HG03095 (cell line): ENCODE measurements around the gene CA10.

Experiments
- ATAC-seq: cut with Tn5 transposase; IDR thresholded peaks from one replicate; pipeline ENCODE4 v1.9.1; 2021; ENCODE audit warnings: moderate library complexity; ENCODE audit not compliant: unreplicated experiment

The CA10 gene

DNA sequence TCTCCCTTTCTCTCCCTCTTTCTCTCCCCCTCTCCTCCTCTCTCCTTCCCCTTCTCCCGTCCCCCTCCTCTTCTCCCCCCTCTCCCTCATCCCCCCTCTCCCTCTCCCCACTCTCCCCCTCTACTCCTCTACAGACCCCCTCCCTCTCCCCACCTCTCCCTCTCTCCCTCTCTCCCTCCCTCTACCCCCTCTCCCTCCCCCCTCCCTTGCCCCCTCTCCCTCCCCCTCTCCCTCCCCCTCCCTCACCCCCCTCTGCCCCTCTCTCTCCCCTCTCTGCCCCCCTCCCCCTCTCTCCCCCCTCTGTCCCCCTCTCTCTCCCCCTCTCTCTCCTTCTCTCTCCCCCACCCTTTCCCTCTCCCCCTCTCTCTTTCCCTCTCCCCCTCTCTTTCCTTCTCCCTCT, 545.3 kb downstream of the CA10 start:
- ATAC-seq = no peak

DNA sequence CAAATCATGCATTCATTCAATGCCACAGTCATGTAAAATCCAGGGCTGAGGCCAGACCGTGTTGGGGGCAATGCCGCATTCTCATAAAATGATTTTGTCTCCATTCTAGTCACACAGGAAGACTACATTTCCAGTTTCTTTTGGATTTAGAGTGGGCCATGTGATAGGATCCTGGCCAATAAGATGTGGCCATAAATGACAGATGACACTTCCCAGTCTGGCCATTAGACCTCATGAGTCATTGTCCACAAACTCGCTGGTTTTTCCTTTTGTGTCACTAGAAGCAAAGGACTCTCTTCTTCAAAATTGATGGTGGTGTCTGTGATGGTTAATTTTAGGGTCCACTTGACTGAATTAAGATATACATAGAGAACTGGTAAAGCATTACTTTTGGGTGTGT, 545.8 kb downstream of the CA10 start:
- ATAC-seq = no peak

DNA sequence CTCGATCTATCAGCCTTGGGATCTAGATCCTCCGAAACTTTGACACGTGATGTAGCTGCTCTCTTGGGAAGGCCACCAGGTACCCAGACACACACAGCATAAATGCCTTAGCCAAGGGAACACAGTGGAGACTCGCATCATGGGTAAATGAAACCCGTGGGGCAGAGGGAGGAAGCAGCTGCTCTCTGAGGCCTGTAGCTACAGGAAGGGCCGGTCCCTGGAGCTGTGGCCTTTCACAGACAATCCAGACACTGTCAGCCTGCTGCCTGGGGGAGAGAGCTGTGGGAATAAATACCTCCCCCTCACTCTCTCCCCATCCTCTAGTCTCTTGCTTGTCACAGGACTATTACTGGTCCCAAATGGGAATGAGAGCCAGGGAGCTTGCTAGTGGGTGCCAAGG, 546.9 kb downstream of the CA10 start:
- no peak for ATAC-seq

DNA sequence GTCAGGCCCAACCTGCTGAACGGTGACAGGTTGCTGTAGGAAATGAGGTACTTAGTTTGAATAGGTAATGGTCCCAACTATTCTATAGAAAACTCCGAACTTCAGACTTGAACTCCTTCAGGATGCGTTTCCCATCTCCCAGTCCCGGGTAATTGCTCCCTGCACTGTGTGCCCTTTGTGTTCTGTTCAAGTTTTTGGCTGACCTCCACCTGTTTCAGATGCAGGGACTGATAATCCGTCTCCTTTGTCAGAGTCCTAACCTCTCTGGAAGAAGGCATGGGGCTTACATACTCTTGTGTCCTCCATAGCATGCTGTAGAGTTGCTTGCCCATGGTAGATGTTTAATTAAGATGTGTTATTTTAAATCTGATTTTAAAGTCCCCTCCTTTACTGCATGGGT, 547.7 kb downstream of the CA10 start:
- ATAC-seq = no peak

DNA sequence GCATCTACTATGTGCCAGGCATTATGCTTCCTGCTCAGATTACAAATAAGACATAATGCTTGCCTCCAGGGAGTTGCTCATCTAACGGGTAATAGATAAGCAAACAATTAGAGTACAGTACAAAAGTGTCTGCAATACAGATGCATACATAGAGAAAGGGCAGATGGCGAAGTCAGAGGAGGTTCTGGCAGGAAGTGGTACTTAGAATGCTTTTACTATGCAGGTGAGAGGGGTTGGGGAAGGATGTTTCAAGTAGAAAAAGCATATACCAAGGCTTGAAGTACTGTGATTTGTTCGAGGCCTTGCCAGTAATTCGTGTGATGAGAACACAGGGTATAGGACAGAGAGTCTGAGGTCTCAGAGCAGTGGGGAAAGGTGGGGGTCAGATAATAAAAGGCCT, 548.4 kb downstream of the CA10 start:
- ATAC-seq = no peak

DNA sequence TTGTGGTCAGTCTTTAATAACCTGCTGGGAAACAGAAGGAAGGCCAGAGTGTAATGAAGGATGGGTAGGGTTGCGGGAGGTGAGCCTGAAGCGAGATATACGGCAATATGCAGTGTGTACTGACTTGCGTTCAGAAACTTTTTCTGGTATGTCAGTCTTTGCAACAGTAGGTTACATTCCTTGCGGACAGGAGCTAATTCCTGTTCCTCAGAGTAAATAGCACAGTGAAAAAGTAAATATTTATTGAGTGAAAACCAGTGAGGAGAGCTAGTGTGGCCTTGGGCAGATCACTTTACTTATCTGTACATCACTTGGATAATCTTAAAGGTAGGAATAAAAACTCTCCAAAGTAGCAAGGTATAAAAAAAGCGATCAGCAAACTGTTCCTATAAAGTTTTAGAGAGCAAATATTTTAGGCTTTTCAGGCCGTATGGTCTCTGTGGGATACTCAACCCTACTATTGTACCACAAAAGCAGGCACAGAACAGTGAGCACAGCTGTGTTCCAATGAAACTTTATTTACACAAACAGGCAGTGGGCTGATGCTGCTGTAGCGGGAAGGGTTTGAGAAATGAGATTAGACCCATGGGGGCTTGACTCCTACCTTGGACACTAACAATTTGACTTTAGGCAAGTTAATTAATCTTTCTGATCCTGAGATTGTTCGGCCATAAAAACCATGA, 550.1 kb downstream of the CA10 start:
- ATAC-seq = no peak

DNA sequence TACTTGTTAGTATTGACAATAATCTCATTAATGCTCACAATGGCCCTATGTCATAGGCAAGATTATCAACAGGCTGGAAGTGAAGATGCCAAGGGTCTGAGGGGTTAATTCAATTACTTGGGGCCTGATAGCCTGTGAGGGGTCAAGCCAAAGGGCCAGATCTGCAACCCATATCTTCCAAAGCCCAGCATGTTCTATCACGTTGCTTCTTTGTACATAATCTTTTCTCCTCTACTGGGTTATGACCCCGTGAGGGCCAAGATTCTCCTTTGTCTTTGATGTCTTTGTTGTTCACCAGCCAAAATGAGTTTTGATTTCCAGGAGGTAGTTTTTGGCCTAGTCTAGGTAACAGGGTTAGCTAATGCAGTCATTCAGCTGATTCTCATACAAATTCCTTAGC, 551.0 kb downstream of the CA10 start:
- ATAC-seq = no peak

DNA sequence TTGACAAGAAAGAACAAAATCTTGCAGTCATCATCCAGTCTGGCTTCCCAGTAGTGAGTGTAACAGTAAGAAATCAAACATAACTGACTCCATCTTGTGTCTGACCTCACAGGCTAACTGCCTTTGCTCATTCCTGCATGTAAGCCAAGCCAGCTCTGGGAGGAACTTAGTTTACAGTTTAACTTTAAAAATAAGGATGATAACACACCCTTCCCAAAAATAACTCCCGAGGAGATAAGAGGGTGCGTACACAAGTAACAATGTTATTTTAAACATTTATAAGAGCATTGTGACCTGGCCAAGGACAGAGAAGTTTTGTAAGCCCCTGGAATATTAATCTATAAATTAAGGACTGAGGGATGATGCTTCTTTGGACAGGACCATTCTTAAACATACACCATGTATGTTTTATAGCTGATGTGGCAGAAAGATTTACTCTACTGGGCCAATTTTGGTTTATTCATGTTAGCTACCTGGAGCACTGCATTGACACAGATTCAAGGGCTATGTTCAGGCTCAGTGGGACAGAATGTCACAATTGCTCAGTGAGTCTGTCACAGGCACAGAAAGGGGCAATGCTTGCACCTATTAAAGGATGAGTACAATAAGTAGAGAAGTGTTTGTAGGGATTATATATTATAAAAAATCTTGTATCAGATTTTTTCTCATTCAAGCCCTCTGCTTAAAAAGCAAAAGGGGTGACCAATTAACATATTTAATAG, 554.1 kb downstream of the CA10 start:
- ATAC-seq = no peak

GRCh38 chr17:51601622-51602261, 556.8 kb downstream of the CA10 start:
- ATAC-seq = no peak

DNA sequence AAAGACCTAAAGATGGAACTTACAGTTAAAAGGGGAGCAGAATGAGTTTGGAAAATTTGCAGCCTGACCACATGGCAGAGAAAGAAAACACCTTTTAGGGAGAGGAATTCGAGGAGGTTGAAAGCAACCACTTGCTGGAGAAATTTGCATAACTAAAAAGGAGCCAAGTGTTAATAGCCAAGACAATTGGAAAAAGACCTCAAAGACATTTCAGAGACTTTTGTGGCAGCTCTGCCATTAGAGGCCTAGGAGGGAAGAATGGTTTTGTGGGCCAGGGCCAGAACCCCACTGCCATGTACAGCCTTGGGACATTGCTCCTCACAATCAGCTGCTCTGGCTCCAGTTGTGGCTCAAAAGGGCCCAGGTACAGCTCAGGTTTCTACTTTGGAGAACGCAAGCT, 559.7 kb downstream of the CA10 start:
- ATAC-seq = no peak

- ATAC-seq = no peak
Observed at GRCh38 chr17:51597345-51597744, 561.2 kb downstream of the CA10 start.

DNA sequence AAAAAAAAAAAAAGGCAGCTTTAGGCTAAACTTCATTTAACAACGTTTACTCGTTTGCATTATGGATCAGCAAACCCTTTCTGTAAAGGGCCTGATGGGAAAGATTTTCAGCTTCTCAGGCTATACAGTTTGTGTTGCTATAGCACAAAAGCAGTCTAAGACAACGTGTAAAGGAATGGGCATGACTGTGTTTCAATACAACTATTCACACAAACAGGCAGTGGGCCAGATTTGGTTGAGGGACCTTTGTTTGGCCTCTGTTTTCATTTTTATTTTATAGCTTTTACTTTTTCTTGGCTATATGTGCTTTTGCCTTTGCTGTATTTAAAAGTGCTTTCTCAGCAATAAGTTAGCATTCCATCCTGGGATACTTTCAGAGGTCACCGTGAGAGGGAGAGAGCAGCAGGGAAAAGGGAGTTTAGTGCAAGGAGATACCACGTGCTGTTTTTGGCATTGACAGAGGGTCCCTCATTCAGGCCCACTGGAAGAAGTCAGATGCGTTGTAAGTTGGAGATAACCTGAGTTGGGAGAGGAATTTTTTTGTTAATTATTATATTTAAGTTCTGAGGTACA, 562.6 kb downstream of the CA10 start:
- no peak for ATAC-seq

- ATAC-seq = no peak
Observed at GRCh38 chr17:51590071-51590656, 568.4 kb downstream of the CA10 start.

GRCh38 chr17:51588063-51588462, 570.5 kb downstream of the CA10 start:
- no peak for ATAC-seq

DNA sequence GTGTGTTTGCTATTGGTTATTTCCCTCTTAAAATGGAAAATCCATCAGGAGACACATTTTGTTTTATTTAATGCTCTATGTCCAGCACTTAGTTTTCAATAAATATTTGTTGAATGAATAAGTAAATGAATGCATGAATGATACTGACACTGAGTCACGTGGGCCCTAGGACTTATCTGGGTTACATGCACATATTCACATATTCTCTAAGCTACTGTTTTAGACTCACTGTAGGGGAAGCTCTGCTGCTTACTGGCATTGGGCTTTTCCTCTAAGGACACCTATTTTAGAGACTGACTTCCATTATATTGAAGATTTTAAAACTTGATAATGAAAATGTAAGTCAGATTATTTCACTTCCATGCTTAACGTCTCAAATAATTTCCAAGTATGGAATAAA, 571.0 kb downstream of the CA10 start:
- ATAC-seq = no peak

DNA sequence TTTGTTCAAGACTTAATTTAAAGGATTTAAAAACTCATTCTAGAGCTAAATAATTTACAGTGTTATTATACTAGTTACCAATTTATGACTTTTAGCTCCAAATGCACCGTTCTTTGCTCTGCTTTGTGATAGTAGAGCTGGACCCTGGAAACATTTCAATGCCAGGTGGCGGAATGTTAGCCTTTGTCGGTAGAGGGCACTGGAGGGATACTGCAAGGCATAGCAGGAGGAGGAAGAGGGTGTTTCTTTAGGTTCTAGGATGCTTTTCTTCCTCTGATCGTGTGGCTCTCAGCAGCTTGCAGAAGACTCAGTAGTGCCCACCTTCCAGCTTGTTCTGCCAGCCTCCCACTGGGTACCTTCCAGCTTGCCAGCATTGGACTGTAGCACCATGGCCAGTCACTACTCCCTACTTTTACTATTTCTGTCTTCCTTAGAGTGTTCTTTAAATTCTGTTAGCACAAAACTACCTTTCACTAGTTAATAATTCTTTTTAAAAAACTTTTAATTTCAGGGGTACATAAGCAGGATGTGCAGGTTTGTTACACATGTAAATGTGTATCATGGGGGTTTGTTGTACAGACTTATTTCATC, 572.9 kb downstream of the CA10 start:
- no peak for ATAC-seq

GRCh38 chr17:51580869-51581268, 577.6 kb downstream of the CA10 start:
- ATAC-seq = no peak
